ENCODE results near the gene ERC2. TPM values are rescaled to one million over a fixed set of nuclear protein-coding genes. Genes with fewer than 3 reads are reported as not detected.

The ERC2 gene
- total and polyA plus RNA-seq, 2 of the 13 experiments (the other 11 are each of a cell fraction or from before 2014, with no cell fraction given): 0.16 to 0.22 TPM

- Histone ChIP-seq H2AFZ (ENCODE audit: low read length) (no peak overlapping the region), H3K9me3 (ENCODE audit: low read length) (no peaks in the 10 kb centered on the region), H4K20me1 (ENCODE audit: insufficient read depth, low read length) (no peaks in the 10 kb centered on the region), H3K4me3 (replicated peaks in 1 of 3; ENCODE audit: insufficient read depth in 1 of 3, low read depth in 2 of 3, low read length in 3 of 3) (no peak overlapping the region), H3K27me3 (ENCODE audit: control insufficient read depth in 1 of 2, insufficient read depth in 2 of 2, low read length in 2 of 2) (no peaks in the 10 kb centered on the region; a peak in 1 of 5 replicates), H3K36me3 (replicated peaks in 1 of 2; ENCODE audit: control insufficient read depth in 1 of 2, insufficient read depth in 2 of 2, low read length in 2 of 2) (no peaks in the 10 kb centered on the region), H3K79me2 (ENCODE audit: insufficient read depth, low read length) (no peaks in the 10 kb centered on the region), H3K27ac (ENCODE audit: extremely low read length, insufficient read depth, low read length) (no peak overlapping the region), H3K4me2 (ENCODE audit: low read depth, low read length) (no peak overlapping the region), H3K9ac (ENCODE audit: insufficient read depth, low read depth, low read length) (no peak overlapping the region), H3K4me1 (ENCODE audit: insufficient read depth, low read length) (no peaks in the 10 kb centered on the region)
- BruUV-seq (replicated peaks): no TSS peak
- FAIRE-seq (no peak), DNase-seq (ENCODE audit: low spot score) (no peak), ATAC-seq (no peak)
- 4% methylated on average over 1 of the region's 1 CpG for WGBS (ENCODE audit: low lambda C conversion rate)
- TF ChIP-seq, protein P1, sequence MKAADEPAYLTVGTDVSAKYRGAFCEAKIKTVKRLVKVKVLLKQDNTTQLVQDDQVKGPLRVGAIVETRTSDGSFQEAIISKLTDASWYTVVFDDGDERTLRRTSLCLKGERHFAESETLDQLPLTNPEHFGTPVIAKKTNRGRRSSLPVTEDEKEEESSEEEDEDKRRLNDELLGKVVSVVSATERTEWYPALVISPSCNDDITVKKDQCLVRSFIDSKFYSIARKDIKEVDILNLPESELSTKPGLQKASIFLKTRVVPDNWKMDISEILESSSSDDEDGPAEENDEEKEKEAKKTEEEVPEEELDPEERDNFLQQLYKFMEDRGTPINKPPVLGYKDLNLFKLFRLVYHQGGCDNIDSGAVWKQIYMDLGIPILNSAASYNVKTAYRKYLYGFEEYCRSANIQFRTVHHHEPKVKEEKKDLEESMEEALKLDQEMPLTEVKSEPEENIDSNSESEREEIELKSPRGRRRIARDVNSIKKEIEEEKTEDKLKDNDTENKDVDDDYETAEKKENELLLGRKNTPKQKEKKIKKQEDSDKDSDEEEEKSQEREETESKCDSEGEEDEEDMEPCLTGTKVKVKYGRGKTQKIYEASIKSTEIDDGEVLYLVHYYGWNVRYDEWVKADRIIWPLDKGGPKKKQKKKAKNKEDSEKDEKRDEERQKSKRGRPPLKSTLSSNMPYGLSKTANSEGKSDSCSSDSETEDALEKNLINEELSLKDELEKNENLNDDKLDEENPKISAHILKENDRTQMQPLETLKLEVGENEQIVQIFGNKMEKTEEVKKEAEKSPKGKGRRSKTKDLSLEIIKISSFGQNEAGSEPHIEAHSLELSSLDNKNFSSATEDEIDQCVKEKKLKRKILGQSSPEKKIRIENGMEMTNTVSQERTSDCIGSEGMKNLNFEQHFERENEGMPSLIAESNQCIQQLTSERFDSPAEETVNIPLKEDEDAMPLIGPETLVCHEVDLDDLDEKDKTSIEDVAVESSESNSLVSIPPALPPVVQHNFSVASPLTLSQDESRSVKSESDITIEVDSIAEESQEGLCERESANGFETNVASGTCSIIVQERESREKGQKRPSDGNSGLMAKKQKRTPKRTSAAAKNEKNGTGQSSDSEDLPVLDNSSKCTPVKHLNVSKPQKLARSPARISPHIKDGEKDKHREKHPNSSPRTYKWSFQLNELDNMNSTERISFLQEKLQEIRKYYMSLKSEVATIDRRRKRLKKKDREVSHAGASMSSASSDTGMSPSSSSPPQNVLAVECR (CRISPR knock-in tag; IDR thresholded peaks at IDR 0.05; ENCODE audit: borderline replicate concordance): no peak
- TF ChIP-seq ZNF234 (CRISPR knock-in tag; conservative IDR thresholded peaks at IDR 0.05) (no peak), NFKB2 (CRISPR knock-in tag; IDR thresholded peaks at IDR 0.05; ENCODE audit: borderline replicate concordance) (no peak), U2AF1 (optimal IDR thresholded peaks at IDR 0.05; ENCODE audit: low read depth, low read length) (no peak), KAT2B (IDR thresholded peaks at IDR 0.05; ENCODE audit: borderline replicate concordance, low read depth, low read length) (no peak), ZNF713 (CRISPR knock-in tag; IDR thresholded peaks at IDR 0.05) (no peak)
- TF ChIP-seq, protein P2, sequence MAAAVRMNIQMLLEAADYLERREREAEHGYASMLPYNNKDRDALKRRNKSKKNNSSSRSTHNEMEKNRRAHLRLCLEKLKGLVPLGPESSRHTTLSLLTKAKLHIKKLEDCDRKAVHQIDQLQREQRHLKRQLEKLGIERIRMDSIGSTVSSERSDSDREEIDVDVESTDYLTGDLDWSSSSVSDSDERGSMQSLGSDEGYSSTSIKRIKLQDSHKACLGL (CRISPR knock-in tag; IDR thresholded peaks at IDR 0.05): no peak
- intact Hi-C loops (cut with micrococcal nuclease; ENCODE audit: unreplicated experiment): no loop called here
- in situ Hi-C loops (cut with HindIII; ENCODE audit: extremely low pct_ligation_motif_present, low pct_unique_long_range_greater_than_20kb): no loop called here
- ChIA-PET CTCF (ENCODE audit: low intra/inter-chr PET ratio, low total read pairs) (no interaction called here), POLR2A (no interaction called here)
These were observed 812.7 kb downstream of the ERC2 start for GRCh38 chr3:55655544-55655943.
